Esophagus mucosa (tissue), 1 donor: ENCODE data around the gene ZNF750. TPM values are rescaled to one million over a fixed set of nuclear protein-coding genes. Genes with fewer than 3 reads are reported as not detected.

ENCODE experiments used
- ATAC-seq: fragments of 200-7000 bp; cut with Tn5 transposase; one replicate; pipeline ENCODE4 v1.9.1; 2020
- total RNA-seq: library from RNA; stranded (reverse); gene quantifications from one replicate; pipeline ENCODE4 v1.2.4, GENCODE V29; 2023
- donor health status: DM: yes; HTN: yes; CAD: no.

ZNF750 gene
- total RNA-seq, 1 donor from 2014 or later = 133 TPM

- peak; percentile 58 for ATAC-seq
These were observed 19.9 kb upstream of the ZNF750 start for GRCh38 chr17:82859431-82860403.

- peak; percentile 89 for ATAC-seq
These were observed 18.7 kb upstream of the ZNF750 start for GRCh38 chr17:82858376-82859126.

GRCh38 chr17:82856361-82856760 lies 16.5 kb upstream of the ZNF750 start:
- ATAC-seq = no peak

GRCh38 chr17:82854226-82854625 lies 14.4 kb upstream of the ZNF750 start:
- no peak for ATAC-seq

- ATAC-seq = no peak
These were observed 11.6 kb upstream of the ZNF750 start for GRCh38 chr17:82851381-82851780.

GRCh38 chr17:82849076-82849945 lies 9.5 kb upstream of the ZNF750 start:
- no peak for ATAC-seq

- ATAC-seq = peak; percentile 91
These were observed 8.3 kb upstream of the ZNF750 start for GRCh38 chr17:82848022-82848592.

GRCh38 chr17:82846061-82846691 lies 6.4 kb upstream of the ZNF750 start:
- peak; percentile 13 for ATAC-seq

- peak; percentile 19 for ATAC-seq
These were observed 5.5 kb upstream of the ZNF750 start for GRCh38 chr17:82845163-82845807.

- ATAC-seq = no peak
These were observed 5.0 kb upstream of the ZNF750 start for GRCh38 chr17:82844796-82845162.

GRCh38 chr17:82843904-82844680 lies 4.3 kb upstream of the ZNF750 start:
- no peak for ATAC-seq

- ATAC-seq = no peak
These were observed 2.2 kb upstream of the ZNF750 start for GRCh38 chr17:82841921-82842596.

- ATAC-seq = peak; percentile 45
These were observed 609 bp upstream of the ZNF750 start for GRCh38 chr17:82840431-82840831.

GRCh38 chr17:82838386-82839063 lies 1.3 kb downstream of the ZNF750 start:
- peak; percentile 34 for ATAC-seq

- no peak for ATAC-seq
These were observed 2.1 kb downstream of the ZNF750 start for GRCh38 chr17:82837586-82838320.

- ATAC-seq = peak; percentile 29
These were observed 2.9 kb downstream of the ZNF750 start for GRCh38 chr17:82836823-82837357.

- ATAC-seq = peak; percentile 86
These were observed 3.9 kb downstream of the ZNF750 start for GRCh38 chr17:82835766-82836512.
